GM18505 (cell line): ENCODE measurements around the gene DBNDD1.
"Not testable (repeated sequence)": the region's sequence is repeated elsewhere in the genome, so short reads cannot be mapped to it uniquely, and the experiment has no call there.

Experiments used
- ATAC-seq: cut with Tn5 transposase; IDR thresholded peaks from one replicate; pipeline ENCODE4 v1.9.1; 2021; ENCODE audit not compliant: unreplicated experiment
- POLR2A ChIP-seq: IDR thresholded peaks from 4 replicates; pipeline ENCODE4 v1.6.1; 2011; ENCODE audit warnings: borderline replicate concordance; ENCODE audit not compliant: insufficient read depth, insufficient read length; ENCODE audit errors: extremely low read depth

Gene DBNDD1

GRCh38 chr16:90012991-90013745 lies 6.1 kb downstream of the DBNDD1 start:
- TF ChIP-seq POLR2A: no peak
- no peak for ATAC-seq

DNA sequence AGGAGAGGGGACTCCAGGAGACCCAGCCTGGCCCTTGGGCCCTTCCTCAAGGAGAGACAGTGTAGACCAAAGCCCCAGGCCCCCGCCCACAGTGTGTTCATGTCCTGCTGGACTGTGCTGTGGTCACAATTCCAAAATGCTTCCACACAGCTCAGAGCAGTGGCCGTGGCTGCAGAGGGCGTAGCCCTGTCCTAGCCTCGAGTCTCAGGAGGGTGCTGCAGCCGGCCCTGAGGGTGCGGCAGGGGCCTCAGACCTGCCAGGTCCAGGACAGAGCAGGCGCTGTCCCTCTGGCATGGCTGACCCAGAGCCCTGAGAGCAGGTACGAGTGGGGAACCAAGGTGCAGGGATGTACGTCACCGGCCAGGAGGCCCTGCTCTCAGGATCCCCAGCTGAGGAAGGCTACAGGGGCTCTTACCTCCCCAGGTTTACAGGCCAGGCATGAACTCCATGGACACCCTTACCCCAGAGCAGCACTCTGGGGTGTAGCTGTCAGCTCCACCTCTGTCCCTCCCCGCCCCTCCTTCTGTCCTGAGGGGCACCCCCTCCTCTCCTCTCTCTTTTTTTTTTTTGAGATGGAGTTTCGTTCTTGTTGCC lies 7.3 kb downstream of the DBNDD1 start:
- ATAC-seq: no peak
- no peak for TF ChIP-seq POLR2A

DNA sequence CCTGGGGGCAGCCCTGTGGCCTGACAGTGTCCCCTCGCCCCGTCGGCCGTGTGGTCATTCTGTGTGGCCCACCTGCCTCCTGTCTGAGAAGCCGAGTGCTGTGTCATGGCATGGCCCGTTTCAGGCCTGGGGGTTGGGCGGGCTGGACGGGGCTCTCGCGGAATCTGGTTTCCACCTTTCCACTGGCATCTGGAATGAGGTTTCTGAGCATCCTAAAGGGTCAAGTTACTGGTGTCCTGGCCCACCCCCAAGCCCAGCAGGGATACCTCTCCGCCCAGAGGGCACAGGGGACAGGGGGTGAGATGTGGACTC lies 7.8 kb downstream of the DBNDD1 start:
- TF ChIP-seq POLR2A: no peak
- ATAC-seq: no peak

GRCh38 chr16:90010676-90011507 lies 8.4 kb downstream of the DBNDD1 start:
- no peak for ATAC-seq
- TF ChIP-seq POLR2A: no peak

DNA sequence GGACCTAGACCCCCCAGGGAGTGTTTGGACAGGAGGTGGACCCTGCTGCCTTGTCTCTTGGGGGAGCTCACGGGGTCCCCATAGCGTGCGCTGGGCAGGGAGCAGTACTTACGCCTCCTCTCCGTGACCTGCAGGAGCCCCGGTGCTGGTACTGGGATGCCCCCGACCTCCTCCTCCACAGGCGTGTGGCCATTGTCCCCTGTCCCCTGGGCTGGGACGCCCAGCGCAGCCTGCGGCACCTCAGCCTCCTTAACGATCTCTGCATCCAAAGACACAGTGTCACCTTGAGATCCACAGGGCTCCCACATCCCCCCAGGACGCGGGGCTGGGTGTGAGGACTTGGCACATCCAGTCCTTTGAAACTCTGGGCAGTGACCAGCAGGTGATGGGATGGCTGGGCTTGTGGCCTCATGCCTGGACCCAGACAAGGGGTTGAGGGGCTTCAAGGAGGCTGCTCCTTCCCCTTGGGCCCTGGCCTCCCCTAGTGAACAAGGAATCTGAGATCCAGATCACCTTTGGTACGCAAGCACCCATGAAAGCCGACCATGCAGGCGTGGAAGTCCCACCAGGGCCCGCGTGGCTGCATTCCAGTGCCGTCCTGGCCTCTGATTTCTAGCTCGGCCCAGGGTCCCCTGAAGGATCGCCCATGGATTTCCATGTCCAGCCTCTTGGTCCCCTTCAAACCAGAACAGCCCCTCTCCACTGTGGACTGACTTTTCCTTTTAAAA lies 9.9 kb downstream of the DBNDD1 start:
- no peak for ATAC-seq

GRCh38 chr16:90008708-90009145 lies 10.5 kb downstream of the DBNDD1 start:
- TF ChIP-seq POLR2A: no peak
- no peak for ATAC-seq

More for the DNA sequence above, 9.9 kb downstream of the DBNDD1 start:
- no peak for TF ChIP-seq POLR2A

GRCh38 chr16:90007635-90008234 lies 11.5 kb downstream of the DBNDD1 start:
- ATAC-seq: not testable (repeated sequence)

- no peak for TF ChIP-seq POLR2A
- no peak for ATAC-seq
These were observed 12.2 kb downstream of the DBNDD1 start for GRCh38 chr16:90007015-90007414.

DNA sequence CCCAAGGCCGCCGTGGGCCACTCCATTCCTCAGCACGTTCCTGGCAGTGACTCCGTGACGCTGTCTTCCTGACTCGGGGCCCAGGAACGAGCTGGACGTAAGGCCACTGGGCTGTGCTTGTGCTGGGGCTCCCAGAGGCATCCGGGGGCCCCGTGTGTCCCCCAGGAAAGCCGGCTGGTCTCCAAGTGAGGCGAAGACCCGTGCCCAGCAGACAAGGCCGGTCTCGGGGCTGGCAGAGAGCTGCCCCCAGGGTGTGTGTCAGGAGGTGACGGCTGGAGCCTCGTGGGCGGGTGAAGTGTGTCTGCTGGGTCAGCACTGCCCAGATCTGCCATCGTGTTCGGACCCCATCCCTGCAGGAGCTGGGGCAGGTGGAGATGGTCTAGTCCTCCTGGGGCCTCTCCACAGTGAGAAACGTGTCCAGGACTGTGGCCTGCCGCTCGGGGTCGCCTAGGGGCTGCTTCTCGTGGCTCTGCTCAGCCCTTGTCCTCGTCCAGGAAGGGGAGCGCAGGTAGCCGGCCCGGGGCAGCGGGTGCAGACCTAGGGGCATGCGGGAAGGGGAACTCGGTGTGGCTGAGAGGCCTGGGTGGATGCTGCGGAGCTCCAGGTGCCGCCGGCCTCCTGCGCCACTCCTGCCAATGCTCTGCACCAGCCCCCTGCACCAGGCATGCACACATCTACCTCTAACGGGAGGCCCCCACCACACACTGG lies 13.1 kb downstream of the DBNDD1 start:
- ATAC-seq: no peak
- no peak for TF ChIP-seq POLR2A

- ATAC-seq: no peak
- TF ChIP-seq POLR2A: no peak
These were observed 14.7 kb downstream of the DBNDD1 start for GRCh38 chr16:90004577-90004976.

DNA sequence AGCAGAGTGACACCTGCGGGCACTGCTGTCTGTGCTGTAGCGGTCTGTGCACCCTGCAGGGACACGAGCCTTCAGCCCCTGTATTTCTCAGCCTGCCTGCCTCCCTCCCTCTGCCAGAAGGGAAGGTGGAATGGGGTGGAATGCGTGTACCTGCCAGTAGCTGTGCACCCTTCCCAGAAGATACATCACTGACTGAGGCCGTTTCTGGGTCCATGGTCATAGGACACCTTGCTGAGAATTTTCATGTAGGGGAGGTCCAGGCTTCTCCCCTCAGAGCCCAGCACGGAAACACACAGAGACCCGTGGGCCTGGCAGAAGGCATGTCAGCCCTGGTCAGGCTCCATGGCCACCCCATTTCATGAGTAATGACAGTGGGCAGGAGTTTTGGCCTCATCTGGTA lies 16.5 kb downstream of the DBNDD1 start:
- TF ChIP-seq POLR2A: no peak
- no peak for ATAC-seq

DNA sequence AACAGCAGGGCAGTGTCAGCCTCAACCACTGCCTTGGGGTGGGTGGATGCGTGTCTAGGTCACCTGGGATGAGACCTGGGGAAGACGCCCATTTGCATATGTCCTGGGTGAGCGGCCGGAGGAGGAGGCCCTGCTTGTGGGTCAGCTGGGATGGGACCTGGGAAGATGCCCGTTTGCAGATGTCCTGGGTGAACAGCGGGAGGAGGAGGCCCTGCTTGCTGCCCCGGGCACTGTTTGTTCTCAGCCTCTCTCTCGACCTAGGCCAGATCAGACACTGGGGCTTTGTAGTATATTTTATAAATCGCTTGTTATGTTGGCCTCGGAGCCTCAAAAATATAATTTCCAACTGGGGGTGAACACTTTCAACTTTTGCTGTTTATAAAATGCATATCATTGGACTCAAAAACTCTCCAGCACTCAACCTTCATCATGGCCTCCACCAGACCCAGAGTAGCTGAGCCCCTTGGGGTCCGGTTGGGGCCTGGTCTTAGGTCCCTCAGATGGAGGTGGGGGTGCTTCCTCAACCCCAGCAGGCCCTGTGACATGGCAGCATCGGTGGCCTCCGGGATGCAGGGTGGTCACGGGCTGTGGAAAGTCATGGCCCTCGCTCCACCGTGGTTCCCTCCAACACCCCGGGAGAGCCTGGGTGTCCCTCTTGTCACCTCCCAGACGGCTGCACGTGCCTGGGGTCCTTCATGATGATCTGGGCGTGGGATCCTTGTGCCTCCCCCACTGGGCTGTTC lies 17.3 kb downstream of the DBNDD1 start:
- no peak for TF ChIP-seq POLR2A
- ATAC-seq: no peak
